ENCODE measurements around the gene PDXDC1.
"Not testable (repeated sequence)": the region's sequence is repeated elsewhere in the genome, so short reads cannot be mapped to it uniquely, and the experiment has no call there.

Gene PDXDC1

DNA sequence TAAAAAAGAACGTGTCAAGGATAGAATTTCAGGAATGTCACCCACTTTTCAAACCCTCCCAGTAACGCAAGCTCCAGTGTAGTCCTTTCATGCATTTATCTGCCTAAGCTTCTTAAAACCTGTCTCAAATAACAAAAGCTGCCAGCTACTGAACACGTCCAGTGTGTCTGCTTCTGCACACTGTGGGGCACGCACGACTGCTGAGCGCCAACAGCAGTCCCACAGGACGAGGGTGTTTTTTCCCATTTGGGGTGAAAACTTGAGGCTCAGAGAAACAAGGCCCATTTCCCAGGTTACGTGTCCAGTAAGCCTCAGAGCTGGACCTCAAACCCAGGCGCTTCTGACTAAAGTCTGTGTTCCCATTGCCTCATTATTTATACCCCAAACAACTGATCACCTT, 63.9 kb downstream of the PDXDC1 start:
- DNase-seq, result no peak

DNA sequence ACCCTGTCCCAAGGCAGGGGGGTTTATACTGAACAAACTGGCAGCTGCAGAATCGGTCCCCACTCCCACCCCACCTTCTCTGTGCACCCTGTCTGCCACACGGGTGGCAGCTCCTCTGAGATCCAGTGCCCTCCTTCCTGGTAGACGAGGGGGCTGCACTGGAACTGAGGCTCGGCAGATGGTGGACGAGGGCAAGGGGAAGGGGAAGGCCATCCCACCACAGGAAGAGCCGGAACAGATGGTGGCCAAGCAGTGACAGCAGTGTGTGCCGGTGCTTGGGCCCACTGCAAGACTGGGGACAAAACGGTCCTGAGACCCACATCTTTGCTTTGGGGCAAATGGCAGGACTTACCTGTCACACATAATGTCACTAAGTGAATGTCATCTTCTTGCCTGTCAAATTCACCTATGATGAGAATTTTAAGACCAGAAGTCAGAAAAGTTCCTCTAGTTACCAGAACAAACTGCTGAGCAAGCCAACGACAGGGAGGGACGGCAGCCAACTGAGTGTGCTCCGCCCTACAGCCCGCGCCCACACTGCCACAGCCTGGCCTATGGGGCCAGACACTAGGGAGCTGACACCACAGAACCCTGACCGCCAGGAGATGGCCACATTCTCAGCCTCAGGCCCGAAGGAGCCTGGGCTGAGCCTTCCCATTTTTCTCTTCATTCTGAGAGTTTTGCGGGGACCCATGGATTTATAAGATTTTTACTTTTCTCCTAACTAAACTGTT, 66.6 kb downstream of the PDXDC1 start:
- DNase-seq, result no peak

DNA sequence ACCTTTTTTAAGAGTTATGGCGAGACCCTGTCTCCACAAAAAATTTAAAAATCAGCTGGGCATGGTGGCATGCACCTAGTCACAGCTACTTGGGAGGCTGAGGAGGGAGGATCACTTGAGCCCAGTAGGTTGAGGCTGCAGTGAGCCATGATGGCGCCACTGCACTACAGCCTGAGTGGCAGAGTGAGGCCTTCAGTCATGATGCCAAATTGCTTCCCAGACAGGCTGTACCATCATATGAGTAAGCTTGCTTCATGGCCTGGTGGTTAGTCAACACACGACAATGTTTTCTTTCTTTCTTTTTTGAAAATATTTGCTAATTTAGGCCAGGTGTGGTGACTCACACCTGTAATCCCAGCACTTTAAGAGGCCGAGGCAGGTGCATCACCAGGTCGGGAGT, 68.5 kb downstream of the PDXDC1 start:
- no peak for DNase-seq

DNA sequence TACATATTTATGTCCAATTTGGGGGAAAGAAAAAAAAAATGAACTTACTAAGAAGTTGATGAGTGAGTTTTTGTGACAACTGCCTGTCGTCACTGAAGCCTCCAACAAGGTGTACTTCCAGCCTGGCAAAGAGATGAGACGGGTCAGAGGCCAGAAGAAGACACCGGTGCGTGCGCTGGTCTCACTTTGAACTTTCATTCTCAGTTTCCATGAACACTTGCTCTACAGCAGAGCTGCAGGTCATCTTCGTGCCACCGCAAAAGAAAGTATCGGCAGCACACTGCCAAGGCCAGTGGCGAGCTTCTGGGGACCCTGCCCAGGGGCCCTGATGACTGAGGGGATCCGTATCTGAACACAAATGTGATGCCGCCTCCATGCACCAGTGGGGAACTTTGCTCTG, 69.5 kb downstream of the PDXDC1 start:
- DNase-seq, result no peak

DNA sequence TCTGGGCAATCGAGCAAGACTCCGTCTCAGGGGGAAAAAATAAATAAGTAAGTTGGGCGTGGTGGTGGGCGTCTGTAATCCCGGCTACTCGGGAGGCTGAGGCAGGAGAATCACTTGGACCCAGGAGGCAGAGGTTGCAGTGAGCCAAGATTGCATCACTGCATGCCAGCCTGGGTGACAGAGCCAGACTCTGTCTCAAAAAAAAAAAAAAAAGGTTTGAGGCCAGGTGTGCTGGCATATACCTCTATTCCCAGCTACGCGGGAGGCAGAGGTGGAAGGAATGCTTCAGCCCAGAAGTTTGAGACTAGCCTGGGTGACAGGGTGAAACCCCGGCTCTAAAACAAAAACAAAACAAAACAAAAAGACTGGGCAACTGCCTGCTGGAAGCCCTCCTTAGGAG, 70.4 kb downstream of the PDXDC1 start:
- not testable (repeated sequence) for DNase-seq

DNA sequence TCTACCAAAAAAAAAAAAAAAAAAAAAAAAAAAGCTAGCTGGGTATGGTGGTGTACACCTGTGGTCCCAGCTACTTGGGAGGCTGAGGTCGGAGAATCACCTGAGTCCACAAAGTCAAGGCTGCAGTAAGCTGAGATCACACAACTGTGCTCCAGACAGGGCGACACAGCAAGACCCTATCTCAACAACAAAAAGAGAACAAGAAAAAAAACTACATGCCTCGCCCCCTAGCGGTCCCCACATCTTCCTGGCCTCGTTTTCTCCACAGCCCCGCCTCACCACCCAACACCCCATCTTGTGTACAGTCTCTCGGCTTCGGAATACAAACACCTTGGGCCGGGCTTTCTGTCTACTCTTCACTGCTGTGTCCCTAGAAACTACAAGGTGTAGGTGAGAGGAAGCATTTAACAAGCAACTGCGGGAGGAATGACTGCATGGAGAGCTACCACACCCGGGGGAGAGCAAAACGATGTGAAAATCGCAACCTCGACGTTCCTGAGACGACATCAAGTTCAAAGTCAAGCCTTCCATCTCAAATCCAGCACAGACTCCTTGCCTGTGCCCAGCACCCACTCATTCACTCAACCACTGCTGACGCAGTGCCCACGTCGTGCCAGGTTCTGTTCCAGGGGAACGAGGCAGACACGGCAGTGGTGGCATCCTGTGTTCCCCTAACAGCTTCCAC, 72.0 kb downstream of the PDXDC1 start:
- DNase-seq, result no peak

DNA sequence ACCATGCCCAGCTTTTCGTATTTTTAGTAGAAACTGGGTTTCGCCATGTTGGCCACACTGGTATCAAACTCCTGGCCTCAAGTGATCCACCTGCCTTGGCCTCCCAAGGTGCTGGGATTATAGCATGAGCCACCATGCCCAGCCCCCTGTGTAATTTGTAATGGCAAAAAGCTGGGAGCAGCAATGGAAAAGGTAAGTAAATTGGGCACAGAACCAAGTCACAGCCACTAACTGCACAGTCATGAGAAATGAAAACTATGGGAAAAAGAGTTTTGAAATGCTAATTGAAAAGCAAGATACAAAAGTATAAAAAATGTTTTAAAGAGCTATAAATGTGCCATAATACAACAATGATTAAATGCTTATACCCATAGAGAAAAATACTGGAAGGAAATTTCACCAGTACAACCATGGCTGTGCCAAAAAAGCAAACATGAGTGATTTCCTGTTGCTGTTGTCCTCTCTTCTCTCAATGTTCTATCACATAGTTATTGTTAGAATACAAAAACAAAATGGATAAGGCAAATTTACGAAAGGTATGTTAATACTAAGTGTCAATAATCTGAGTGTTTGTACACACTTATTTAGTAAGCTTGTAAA, 74.9 kb downstream of the PDXDC1 start:
- DNase-seq, result no peak

DNA sequence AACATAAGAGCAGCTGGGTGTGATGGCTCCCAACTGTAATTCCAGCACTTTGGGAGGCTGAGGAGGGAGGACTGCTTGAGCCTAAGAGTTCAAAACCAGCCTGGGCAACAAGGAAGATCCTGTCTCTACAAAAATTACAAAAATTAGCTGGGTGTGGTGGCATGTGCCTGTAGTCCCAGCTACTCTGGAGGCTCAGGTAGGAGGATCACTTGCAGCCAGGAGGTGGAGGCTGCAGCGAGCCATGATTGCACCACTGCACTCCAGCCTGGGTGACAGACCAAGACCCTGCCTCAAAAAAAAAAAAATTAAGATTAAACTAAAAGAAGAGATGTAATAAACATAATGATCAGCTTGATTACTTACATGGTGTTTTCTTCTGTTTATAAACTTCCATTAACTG, 75.6 kb downstream of the PDXDC1 start:
- DNase-seq, result not testable (repeated sequence)

DNA sequence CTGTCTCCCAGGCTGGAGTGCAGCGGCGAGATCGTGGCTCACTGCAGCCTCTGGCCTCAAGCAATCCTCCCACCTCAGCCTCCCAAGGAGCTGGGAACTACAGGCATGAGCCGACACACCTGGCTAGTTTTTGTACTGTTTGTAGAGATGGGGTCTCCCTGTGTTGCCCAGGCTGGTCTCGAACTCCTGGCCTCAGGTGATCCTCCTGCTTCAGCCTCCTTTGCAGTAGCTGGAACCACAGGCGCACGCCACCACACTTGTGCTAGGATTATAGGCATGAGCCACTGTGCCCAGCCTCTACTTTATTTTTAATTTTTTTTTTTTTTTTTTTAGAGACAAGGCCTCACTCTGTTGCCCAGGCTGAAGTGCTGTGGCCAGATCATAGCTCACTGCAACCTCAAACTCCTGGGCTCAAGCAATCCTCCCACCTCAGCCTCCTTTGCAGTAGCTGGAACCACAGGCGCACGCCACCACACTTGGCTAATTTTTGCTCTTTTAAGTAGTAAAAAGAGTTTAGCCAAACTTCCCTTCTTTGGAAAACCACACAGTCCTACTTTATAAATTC, 76.6 kb downstream of the PDXDC1 start:
- no peak for DNase-seq

DNA sequence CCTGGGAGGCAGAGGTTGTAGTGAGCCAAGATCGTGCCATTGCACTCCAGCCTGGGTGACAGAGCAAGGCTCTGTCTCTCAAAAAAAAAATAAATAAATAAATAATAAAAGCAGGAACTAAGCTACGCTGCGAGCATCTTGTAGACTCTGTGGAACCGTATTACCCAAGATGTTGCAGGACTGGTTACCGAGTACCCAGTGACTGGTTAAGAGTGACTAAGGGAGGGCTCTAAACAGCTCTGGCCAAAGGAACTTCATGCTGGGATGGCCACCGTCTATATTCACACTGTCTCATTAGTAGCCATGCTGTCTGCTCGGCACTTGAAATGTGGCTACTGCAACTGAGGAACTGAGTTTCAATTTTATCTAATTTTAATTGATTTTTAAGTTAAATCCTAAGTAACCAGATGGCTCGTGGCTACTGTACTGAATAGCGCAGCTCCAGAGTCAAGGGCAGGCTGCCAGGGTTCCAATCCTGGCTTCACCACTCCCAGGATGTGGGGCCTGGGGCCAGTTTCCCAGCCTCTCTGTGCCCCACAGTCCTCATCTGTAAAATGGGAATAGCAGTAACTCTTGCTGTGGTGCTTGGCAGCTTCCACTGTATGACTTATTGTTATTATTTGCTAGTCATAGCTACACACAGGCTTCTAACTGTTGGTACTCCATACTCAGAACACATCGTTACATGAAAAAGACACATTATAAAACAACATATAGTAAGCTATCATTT, 78.1 kb downstream of the PDXDC1 start:
- DNase-seq, result no peak

DNA sequence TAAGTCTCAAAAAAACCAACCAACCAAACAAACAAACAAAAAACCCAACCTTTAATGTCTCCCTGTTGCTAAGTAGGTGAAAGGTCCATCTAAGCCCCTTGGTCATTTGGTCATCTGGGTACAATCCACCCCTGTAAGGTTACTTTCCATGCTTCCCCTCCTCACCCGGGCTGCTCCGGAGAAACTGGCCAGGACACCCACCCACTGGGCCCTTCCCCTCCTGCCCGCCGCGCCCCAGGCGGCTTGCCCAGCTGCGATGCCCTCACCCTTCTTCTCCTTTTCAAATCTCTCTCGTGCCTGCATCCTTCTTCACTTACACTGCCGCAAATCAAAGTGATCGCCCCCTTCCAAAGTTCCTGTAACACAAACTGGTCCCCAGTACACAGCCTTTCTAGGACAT, 79.1 kb downstream of the PDXDC1 start:
- DNase-seq, result no peak

DNA sequence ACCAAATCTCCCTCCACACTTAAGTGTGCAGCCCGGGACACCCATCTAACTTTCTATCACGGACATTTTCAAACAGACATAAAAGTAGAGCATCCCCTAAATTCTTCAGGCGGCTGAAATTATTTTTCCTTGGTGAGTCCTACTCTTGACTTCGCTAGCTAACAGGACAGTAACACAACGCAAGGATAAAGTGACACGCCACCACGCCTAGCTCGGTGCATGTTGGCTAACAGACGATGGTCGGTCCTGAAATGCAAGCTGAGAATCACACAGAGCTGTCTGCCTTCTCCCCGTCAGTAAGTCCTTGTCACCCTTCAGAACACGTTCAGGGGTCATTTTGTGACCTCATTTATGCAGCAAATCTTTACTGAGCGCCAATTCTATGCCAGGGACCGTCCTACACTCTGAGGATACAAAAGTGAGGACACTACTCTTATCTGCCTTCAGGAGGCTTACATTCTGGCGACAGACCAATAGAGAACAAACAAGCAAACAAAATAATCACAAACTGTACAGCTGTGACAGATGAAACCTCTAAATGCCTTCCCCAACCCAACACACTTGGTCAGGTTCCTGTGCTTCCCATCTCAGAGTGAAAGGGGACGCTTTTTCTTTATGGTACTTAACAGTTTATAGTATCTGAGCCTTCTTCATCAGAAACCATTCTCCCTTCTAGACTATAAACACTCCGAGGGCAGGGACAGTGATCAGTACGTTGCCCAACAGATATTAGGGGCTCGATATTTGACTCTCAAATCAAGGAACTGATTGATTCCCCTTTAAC, 79.7 kb downstream of the PDXDC1 start:
- no peak for DNase-seq

DNA sequence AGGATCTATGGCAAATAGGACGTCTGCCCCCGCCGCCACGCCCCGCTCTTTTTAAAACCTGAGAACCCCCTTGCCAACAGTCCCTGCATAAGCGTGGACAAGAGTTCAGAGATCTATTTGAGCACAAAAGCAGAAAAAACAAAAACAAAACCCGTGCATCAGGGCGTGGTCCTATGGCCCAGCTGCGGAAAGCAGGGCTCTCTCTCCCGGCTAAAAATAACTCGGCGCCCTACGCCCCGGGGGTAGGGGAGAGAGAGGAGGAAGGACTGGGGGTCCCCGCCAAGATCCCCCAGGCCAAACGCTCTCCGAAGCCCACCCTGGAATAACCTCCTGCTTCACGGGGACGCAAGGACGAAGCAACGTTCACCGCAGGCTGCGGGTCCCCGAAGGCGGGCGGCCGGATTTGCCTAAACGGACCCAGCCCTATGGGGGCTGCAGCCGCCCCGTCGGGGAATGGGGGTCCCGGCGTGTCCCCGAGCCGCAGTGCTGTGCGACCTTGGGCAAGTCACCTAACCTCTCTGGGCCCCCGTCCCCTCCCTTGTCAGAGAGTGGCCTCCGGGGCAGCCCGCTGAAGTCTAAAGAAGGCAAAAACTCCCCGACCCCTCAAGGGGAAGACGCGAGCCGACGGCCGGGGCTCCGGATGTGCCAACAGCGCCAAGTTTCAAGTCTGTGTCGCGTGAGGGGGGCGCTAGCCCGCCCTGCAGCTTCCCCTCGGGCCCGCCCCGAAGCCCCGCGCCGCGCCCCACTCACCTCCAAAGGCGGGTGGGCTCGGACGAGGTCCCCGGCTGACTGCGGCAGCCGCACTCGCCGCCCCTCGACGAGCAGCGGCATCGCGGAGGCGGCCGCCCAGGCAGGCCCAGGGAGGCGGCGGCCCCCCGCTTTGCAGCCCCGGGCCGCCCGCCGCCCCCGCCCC, 80.6 kb downstream of the PDXDC1 start:
- DNase-seq, result no peak

DNA sequence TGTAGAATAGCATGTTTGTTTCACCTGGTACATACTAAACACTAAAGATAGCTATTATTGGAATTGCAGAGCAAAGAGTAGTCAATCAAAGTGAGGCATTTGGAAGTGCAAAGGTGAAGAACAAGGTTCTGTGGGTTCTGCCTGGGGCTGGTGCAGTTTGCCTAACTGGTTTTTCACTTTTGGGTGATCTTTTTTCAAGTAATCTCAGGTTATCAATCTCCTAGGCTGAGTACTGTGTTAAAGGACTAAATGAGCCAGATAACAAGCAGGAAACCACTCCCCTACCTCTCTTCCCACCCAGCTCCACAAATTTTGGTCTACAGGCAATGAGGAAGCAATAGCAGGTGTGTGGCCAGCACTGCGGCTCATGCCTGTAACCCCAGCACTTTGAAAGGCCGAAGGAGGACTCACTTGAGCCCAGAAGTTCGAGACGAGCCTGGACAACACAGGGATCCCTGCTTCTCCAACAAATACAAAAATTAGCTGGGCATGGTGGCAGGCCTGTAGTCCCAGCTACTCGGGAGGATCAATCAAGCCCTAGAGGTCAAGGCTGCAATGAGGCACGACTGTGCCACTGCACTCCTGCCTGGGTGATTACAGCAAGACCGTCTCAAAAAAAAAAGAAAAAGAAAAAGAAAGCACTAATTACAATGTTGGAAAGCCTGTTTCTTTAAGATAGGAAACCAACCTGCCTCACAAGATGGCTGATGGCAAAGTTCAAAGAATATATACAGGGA, 83.0 kb downstream of the PDXDC1 start:
- no peak for DNase-seq

DNA sequence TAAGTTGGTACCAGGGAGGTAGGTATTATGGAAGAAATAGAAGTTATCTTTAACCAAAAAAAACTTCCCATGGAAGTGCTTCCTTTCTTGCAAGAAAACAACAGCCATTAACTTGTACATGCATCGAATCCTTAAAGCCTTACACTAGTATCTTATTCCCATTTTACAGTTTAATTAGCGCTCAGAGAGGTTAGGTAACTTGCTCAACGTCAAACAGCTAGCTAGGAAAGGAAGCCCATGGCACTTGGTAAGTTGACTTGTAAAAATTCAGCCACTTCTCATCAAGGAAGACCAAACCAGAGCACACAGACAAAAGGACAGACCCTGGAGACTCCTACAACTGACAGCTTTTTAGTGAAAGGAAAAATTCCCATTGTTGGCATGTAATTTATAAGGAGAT, 84.5 kb downstream of the PDXDC1 start:
- DNase-seq, result no peak

DNA sequence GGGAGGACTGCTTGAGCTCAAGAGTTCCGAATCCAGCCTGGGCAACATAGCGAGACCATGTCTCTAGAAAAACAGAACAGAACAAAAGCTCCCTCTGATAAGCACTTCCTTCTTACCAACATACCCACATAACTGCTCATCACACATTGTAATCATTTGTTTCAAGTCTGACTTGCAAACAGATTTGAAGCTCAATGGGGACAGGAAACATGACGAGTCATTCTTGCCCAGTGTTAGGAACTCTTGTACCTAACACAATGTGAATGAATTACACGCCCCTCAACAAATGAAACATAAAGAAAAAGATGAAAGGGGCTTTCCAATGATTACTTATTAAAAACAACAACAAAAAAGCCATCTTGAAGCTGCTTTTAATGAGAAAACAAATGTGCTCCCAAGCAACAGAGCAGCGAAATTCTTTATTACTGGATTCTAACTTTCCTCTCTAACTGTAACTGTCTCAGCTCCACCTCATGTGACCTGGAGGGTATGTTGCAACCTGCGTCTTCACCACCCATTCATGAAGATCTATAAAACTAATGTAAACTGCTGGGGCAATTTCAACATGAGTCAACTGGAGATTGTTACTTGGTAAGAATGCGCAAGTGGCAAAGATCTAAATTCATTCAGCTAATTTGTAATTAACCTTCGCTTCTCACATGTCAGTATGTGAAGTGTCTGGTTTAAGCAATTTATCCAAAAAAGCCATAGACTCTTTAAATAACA, 87.4 kb downstream of the PDXDC1 start:
- not testable (repeated sequence) for DNase-seq

DNA sequence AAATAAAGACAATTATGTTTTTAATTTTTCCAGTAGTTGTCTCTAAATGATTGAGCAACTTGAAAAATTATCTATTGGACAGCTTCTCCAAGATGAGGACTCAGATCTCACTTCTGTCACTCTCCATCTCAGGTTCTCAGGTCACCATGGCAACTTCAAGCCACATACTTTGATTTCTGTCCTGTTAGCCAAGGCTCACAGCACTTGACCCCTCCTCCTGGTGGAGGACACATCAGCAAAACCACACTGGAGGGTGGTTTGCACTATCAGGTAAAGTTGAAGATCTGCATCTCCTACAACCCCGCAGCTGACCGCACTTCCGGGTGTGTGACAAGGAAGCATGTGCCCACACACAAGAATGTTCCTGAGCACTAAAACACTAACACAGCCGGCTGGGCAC, 91.1 kb downstream of the PDXDC1 start:
- not testable (repeated sequence) for DNase-seq

DNA sequence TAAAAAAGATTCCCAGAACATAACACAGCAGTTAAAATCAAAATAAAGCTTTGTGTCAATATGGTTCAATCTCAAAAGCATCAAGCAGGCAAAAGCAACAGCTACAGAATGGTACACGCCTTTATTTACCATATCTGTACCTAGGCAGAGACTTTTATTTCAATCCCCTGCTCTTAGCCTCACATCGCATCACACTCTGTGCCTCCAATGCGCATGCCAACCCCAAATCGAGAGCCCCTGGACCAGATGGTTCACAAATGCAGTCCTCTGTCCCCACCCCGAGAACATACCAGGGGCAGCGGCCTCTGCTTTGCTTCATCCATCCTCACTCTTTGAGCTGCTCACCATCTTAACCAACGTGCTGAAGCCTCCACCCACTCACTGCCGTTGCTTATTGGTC, 91.9 kb downstream of the PDXDC1 start:
- not testable (repeated sequence) for DNase-seq

DNA sequence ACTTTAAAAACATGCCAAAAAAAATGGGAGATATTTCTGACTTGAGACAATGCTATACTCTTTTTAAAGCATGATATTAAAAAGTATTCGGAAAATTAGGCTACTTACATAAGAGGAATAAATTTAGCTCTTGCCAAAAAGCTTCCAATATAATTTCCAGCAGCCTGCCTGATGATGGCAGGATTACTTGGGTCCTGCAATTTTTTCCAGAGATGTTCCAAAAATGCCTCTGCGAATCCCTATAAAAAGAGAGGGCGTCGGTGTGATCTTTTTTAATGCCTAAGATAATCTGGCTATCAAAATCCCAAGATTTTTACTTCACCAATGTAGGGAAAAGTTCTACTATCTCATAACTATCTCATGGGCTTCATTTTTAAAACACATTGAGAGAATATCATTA, 96.2 kb downstream of the PDXDC1 start:
- not testable (repeated sequence) for DNase-seq

Data from NCI-H1694 (cell line).